MCF 10A (cell line): ENCODE measurements around the gene PTMS. TPM values are rescaled to one million over a fixed set of nuclear protein-coding genes. Genes with fewer than 3 reads are reported as not detected.
A peak's percentile ranks its signal among the peaks of the same experiment; 100 is the strongest.

Experiments
- BruUV-seq: library from RNA; stranded (reverse); fragments of 400-500 nt; replicated peaks from 2 replicates; lab custom pipeline; 2021; lab: Mats Ljungman, UMichigan
- CTCF ChIA-PET: fragments of 300-600 bp; sonication (Branson Sonifier 250); formaldehyde crosslinking; extraction: SDS; loops from one replicate; lab custom pipeline; 2021; ENCODE audit warnings: antibody characterized with exemption, inconsistent platforms; lab: Yijun Ruan, JAX
- POLR2A ChIA-PET: fragments of 300-600, 350-650 bp; sonication (Branson Sonifier 250); formaldehyde crosslinking; extraction: SDS; loops from one replicate; lab custom pipeline; 2020; ENCODE audit warnings: antibody characterized with exemption, inconsistent platforms; lab: Yijun Ruan, JAX
- DNase-seq: peaks from one replicate; pipeline ENCODE4 v3.0.0-alpha.2; 2018; ENCODE audit not compliant: unreplicated experiment
- H3K27ac Mint-ChIP-seq: one replicate; pipeline ENCODE4 v1.8.0; 2022; ENCODE audit warnings: mild to moderate bottlenecking, low read depth, mixed read lengths; ENCODE audit not compliant: unreplicated experiment
- H3K27me3 Mint-ChIP-seq: one replicate; pipeline ENCODE4 v1.8.0; 2022; ENCODE audit warnings: mixed read lengths; ENCODE audit not compliant: insufficient read depth, unreplicated experiment
- H3K36me3 Mint-ChIP-seq: one replicate; pipeline ENCODE4 v1.8.0; 2022; ENCODE audit warnings: mild to moderate bottlenecking, moderate library complexity, mixed read lengths; ENCODE audit not compliant: insufficient read depth, unreplicated experiment
- H3K4me1 Mint-ChIP-seq: one replicate; pipeline ENCODE4 v1.8.0; 2022; ENCODE audit warnings: mixed read lengths; ENCODE audit not compliant: insufficient read depth, unreplicated experiment
- H3K4me3 Mint-ChIP-seq: one replicate; pipeline ENCODE4 v1.8.0; 2022; ENCODE audit warnings: mild to moderate bottlenecking, moderate library complexity, mixed read lengths; ENCODE audit not compliant: unreplicated experiment
- H3K9me3 Mint-ChIP-seq: one replicate; pipeline ENCODE4 v1.8.0; 2022; ENCODE audit warnings: mixed read lengths; ENCODE audit not compliant: unreplicated experiment
- intact Hi-C: fragments of 100-400 bp; cut with micrococcal nuclease; formaldehyde crosslinking; loops from 2 replicates; pipeline ENCODE4 v1.14.1; 2022
- total RNA-seq: library from RNA; stranded (reverse); gene quantifications from 2 replicates; pipeline ENCODE4 v1.2.3, GENCODE V29; 2022
- TF ChIP-seq, protein P1 (sequence below): fragments of 200-600 bp; IDR thresholded peaks from one replicate; pipeline ENCODE4 v1.8.0; 2022; ENCODE audit warnings: antibody characterized with exemption, mild to moderate bottlenecking; ENCODE audit not compliant: unreplicated experiment

The PTMS gene
- total RNA-seq, 1 experiment from 2014 or later, result 284 TPM

GRCh38 chr12:6778574-6779550 is 12.7 kb downstream of the PTMS start:
- DNase-seq, result peak; percentile 94
- no peak overlapping the region for H3K27ac Mint-ChIP-seq
- H3K27me3 Mint-ChIP-seq, result no peaks in the 10 kb centered on the region
- TF ChIP-seq, protein P1, sequence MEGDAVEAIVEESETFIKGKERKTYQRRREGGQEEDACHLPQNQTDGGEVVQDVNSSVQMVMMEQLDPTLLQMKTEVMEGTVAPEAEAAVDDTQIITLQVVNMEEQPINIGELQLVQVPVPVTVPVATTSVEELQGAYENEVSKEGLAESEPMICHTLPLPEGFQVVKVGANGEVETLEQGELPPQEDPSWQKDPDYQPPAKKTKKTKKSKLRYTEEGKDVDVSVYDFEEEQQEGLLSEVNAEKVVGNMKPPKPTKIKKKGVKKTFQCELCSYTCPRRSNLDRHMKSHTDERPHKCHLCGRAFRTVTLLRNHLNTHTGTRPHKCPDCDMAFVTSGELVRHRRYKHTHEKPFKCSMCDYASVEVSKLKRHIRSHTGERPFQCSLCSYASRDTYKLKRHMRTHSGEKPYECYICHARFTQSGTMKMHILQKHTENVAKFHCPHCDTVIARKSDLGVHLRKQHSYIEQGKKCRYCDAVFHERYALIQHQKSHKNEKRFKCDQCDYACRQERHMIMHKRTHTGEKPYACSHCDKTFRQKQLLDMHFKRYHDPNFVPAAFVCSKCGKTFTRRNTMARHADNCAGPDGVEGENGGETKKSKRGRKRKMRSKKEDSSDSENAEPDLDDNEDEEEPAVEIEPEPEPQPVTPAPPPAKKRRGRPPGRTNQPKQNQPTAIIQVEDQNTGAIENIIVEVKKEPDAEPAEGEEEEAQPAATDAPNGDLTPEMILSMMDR, result peak; percentile 94
- no peaks in the 10 kb centered on the region for H3K9me3 Mint-ChIP-seq
- CTCF ChIA-PET, result interaction anchor here (0.6 to 7.4 kb wide), 29 partner anchors 9 to 1248 kb away, joined by 3 to 110 read pairs (median 4); partner anchors contain the start of genes MLF2 and PTMS
- POLR2A ChIA-PET, result interaction anchor here (1.0 to 1.8 kb wide), 3 partner anchors 25 to 55 kb away, joined by 5 to 10 read pairs (median 5); partner anchors contain the start of genes COPS7A and MLF2
- no peaks in the 10 kb centered on the region for H3K36me3 Mint-ChIP-seq
- H3K4me3 Mint-ChIP-seq, result peak overlapping the region; percentile 65
- intact Hi-C loops, result loop anchor here (1.0 to 5.0 kb wide), 5 partner anchors 12 to 212 kb away; partner anchors contain the start of genes MLF2 and NOP2
- no TSS peak for BruUV-seq
- peaks cover 10% of the 10 kb centered on the region for H3K4me1 Mint-ChIP-seq

DNA sequence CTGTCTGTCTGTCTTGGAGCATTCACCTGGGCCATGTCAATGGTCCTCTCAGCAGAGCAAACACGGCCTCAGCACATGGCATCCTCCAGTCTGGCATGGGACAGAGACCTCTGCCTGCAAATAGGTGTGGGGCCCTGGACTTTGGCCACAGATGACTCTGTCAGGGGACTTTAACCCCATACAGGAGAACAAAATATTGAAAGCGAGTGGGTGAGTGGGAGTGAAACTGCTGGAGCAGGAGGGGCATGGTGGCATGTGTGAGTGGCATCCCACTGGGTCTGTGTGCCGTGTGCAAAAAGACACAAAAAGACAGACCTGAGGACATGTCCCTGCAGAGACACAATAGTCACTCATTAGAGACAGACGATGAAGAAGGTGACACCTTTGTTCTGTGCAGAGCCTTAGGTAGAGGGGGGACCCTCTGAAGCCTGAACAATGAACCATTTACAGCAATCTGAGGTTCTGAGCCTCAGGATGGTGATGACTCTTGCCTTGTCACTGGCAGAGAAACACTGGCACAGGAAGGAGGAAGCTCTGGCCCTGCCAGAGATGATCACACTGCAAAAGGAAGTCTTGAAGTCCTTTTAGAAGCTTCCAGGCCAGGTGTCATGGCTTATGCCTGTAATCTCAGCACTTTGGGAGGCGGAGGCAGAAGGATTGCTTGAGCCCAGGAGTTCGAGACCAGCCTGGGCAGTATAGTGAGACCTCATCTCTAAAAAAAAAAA is 13.7 kb downstream of the PTMS start:
- CTCF ChIA-PET, result interaction anchor here (0.6 to 7.4 kb wide), 14 partner anchors 8 to 183 kb away, joined by 3 to 110 read pairs (median 3); partner anchors contain the start of genes CD4, MLF2 and PTMS
- Mint-ChIP-seq H3K4me3 (no peak overlapping the region), H3K4me1 (peaks cover 10% of the 10 kb centered on the region), H3K36me3 (no peaks in the 10 kb centered on the region), H3K27ac (no peak overlapping the region), H3K27me3 (no peaks in the 10 kb centered on the region), H3K9me3 (no peaks in the 10 kb centered on the region)
- POLR2A ChIA-PET, result interaction anchor here (1.0 to 6.0 kb wide), 3 partner anchors 14 to 56 kb away, joined by 5 to 27 read pairs (median 5); partner anchors contain the start of genes COPS7A, MLF2 and PTMS
- intact Hi-C loops, result loop anchor here (1.0 to 5.0 kb wide), 5 partner anchors 13 to 213 kb away; partner anchors contain the start of genes MLF2 and NOP2
- BruUV-seq, result no TSS peak
- TF ChIP-seq, protein P1, result no peak
- no peak for DNase-seq

DNA sequence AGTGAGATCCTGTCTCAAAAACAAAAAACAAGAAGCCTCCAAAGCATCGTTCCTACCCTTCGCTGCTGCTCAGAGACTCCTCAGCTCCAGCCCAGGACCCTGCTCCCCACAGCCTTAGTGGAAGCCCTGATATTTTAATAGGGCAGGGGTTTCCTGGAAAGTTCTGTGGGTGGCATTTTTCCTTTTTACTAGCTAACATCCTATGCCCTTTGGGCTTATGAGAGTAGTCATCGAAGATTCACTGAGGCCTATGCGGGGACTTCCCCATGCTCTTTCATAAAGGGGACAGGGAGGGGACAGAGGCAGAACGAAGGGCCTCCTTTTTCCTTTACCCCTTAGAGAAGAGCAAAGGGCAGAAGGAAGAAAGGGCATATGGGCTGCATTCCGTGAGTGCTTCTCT is 14.4 kb downstream of the PTMS start:
- intact Hi-C loops, result no loop called here
- ChIA-PET POLR2A (interaction anchor here (1.5 to 6.0 kb wide), 2 partner anchors 14 to 27 kb away, joined by 5 to 27 read pairs; partner anchors contain the start of genes MLF2 and PTMS), CTCF (interaction anchor here (0.6 to 7.4 kb wide), 11 partner anchors 9 to 161 kb away, joined by 3 to 110 read pairs (median 3); partner anchors contain the start of genes CD4, MLF2 and PTMS)
- no peak overlapping the region for H3K27ac Mint-ChIP-seq
- no peaks in the 10 kb centered on the region for H3K27me3 Mint-ChIP-seq
- no peak for DNase-seq
- no TSS peak for BruUV-seq
- H3K4me3 Mint-ChIP-seq, result no peak overlapping the region
- H3K9me3 Mint-ChIP-seq, result no peaks in the 10 kb centered on the region
- H3K36me3 Mint-ChIP-seq, result no peaks in the 10 kb centered on the region
- peaks cover 10% of the 10 kb centered on the region for H3K4me1 Mint-ChIP-seq
- TF ChIP-seq, protein P1, result no peak
